Keratinocyte (primary cell): ENCODE results near the gene ROR1. TPM values are rescaled to one million over a fixed set of nuclear protein-coding genes. Genes with fewer than 3 reads are reported as not detected.

ENCODE experiments used
- DNase-seq: peaks from one replicate; pipeline ENCODE4 v3.0.0-alpha.2; 2011; ENCODE audit warnings: low read depth, missing footprints, low spot score
- FAIRE-seq: peaks from 2 replicates; lab custom pipeline; 2011; peaks lifted over from hg19 to GRCh38; lab: Jason Lieb, UNC
- H2AFZ ChIP-seq: 2 replicates; pipeline ENCODE4 v1.6.0; 2012; ENCODE audit warnings: low read length, control low read depth, inconsistent platforms; ENCODE audit not compliant: control insufficient read depth
- H3K27ac ChIP-seq: 2 replicates; pipeline ENCODE4 v1.5.1; 2011; ENCODE audit warnings: low read length; ENCODE audit not compliant: control insufficient read depth, insufficient read depth
- H3K27me3 ChIP-seq: 3 replicates; pipeline ENCODE4 v1.6.0; 2011; ENCODE audit warnings: low read length; ENCODE audit not compliant: control insufficient read depth, insufficient read depth; ENCODE audit errors: extremely low read depth
- H3K36me3 ChIP-seq, 2 experiments: 2 replicates in 1 of 2; 3 replicates in 1 of 2; pipeline ENCODE4 v1.5.1; 2011; ENCODE audit warnings: low read length in 2 of 2, mild to moderate bottlenecking in 1 of 2; ENCODE audit not compliant: control insufficient read depth in 2 of 2, insufficient read depth in 2 of 2; ENCODE audit errors: extremely low read depth in 1 of 2
- H3K4me1 ChIP-seq: 3 replicates; pipeline ENCODE4 v1.5.1; 2011; ENCODE audit warnings: low read length; ENCODE audit not compliant: control insufficient read depth, insufficient read depth; ENCODE audit errors: extremely low read depth
- H3K4me2 ChIP-seq: 3 replicates; pipeline ENCODE4 v1.6.0; 2011; ENCODE audit warnings: low read depth, low read length; ENCODE audit not compliant: control insufficient read depth, insufficient read depth; ENCODE audit errors: extremely low read depth
- H3K4me3 ChIP-seq, 3 experiments: fragments of 200-600 bp in 1 of 3; sonication (generic) in 1 of 3; 2 replicates in 2 of 3; 3 replicates in 1 of 3; pipeline ENCODE4 v1.5.1; 2011 to 2016; ENCODE audit warnings: low read length in 3 of 3, mild to moderate bottlenecking in 3 of 3, control low read depth in 2 of 3, inconsistent platforms in 1 of 3, low read depth in 1 of 3, mixed read lengths in 1 of 3, mixed run types in 1 of 3, moderate library complexity in 1 of 3; ENCODE audit not compliant: control insufficient read depth in 2 of 3, insufficient read depth in 2 of 3; ENCODE audit errors: extremely low read depth in 1 of 3
- H3K79me2 ChIP-seq: 2 replicates; pipeline ENCODE4 v1.6.0; 2012; ENCODE audit warnings: low read length; ENCODE audit not compliant: control insufficient read depth, insufficient read depth
- H3K9ac ChIP-seq: 3 replicates; pipeline ENCODE4 v1.6.0; 2011; ENCODE audit warnings: low read length; ENCODE audit not compliant: control insufficient read depth, insufficient read depth; ENCODE audit errors: extremely low read depth
- H3K9me1 ChIP-seq: 3 replicates; pipeline ENCODE4 v1.6.0; 2011; ENCODE audit warnings: low read length; ENCODE audit not compliant: control insufficient read depth, insufficient read depth; ENCODE audit errors: extremely low read depth
- H3K9me3 ChIP-seq: 2 replicates; pipeline ENCODE4 v1.5.1; 2012; ENCODE audit warnings: low read depth, low read length; ENCODE audit not compliant: control insufficient read depth
- H4K20me1 ChIP-seq: 3 replicates; pipeline ENCODE4 v1.6.0; 2011; ENCODE audit warnings: low read length; ENCODE audit not compliant: control insufficient read depth, insufficient read depth; ENCODE audit errors: extremely low read depth
- EZH2 ChIP-seq: IDR thresholded peaks from one replicate; pipeline ENCODE4 v1.6.1; 2012; ENCODE audit warnings: inconsistent platforms, mild to moderate bottlenecking, low read length, moderate library complexity
- dilution Hi-C: fragments of 300-500 bp; cut with MboI; formaldehyde crosslinking; loops from one replicate; pipeline ENCODE4 v1.7.0; 2020; ENCODE audit warnings: low sequenced_read_pairs; ENCODE audit not compliant: extremely low pct_ligation_motif_present
- polyA plus RNA-seq, 5 experiments: library from polyadenylated mRNA; depleted of rRNA in 3 of 5; stranded (reverse) in 3 of 5; stranded (forward) in 1 of 5; unstranded in 1 of 5; fragments of >200 nt; gene quantifications; 1 replicate in 1 of 5; 2 replicates in 3 of 5; 3 replicates in 1 of 5; pipeline versions ENCODE4 v1.2.1 to v1.2.3, GENCODE V29; 2011 to 2012; ENCODE audit warnings: missing spikeins in 2 of 5, low read depth in 1 of 5, low replicate concordance in 1 of 5
- TF ChIP-seq, protein P1 (sequence below), 3 experiments: IDR thresholded peaks in 1 of 3; conservative IDR thresholded peaks in 1 of 3; optimal IDR thresholded peaks in 1 of 3; 2 replicates in 2 of 3; 3 replicates in 1 of 3; pipeline versions ENCODE3 to v1.5.1; 2011; ENCODE audit warnings: low read length in 3 of 3, mild to moderate bottlenecking in 3 of 3, moderate library complexity in 2 of 3, control low read depth in 1 of 3, inconsistent platforms in 1 of 3; ENCODE audit not compliant: insufficient read depth in 2 of 3; ENCODE audit errors: extremely low read depth in 1 of 3

The ROR1 gene
- polyA plus RNA-seq, 1 donor (not counting 4 experiments of a cell fraction or from before 2014, with no cell fraction given), result 9.2 TPM

DNA sequence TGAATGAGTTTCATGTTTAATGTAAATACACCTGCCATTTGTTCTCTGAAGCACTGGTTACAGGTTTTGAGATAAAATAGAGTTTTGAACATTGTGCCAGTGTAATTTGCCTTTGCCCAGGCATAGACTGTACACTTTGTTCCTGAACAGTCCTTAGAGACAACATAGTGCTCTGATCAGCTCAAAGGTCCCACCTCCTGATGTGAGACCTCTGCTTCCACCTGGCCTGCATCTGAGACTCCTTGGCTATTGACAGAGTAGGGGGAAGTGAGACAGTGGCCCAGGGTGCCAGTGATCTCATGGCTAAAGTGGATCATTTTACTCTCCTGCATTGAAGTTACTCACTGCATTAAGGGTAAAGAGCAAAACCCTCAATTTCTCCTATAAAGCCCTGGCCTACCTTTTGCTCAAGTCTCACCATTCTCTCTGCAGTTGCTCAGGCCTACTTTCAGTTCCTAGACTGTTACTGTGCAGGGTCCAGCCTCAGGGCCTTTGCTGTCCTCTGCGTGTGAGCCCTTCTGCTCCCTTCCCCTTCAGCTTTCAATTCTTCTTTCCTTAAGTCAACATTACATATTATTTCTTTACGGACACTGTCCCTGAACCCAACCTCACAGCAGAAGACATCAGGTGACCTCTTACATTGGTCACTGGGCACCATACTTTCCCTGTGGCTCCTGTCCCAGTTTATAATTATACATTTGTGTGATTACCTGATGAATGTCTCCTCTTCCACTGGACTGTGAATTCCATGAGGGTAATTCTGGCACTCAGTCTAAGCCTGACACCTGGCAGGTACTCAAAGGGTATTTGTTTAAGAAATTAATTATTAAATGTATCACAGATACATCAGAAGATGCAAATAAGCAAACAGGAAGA is 142.9 kb downstream of the ROR1 start:
- Histone ChIP-seq H3K4me2 (no peak overlapping the region), H3K4me1 (peaks cover 35% of the 10 kb centered on the region), H3K9me3 (no peaks in the 10 kb centered on the region), H3K27ac (no peak overlapping the region), H3K27me3 (no peaks in the 10 kb centered on the region), H4K20me1 (no peaks in the 10 kb centered on the region), H3K9me1 (no peaks in the 10 kb centered on the region), H3K9ac (no peak overlapping the region), H3K4me3 (no peak overlapping the region), H3K36me3 (no peaks in the 10 kb centered on the region), H3K79me2 (no peaks in the 10 kb centered on the region), H2AFZ (no peak overlapping the region)
- TF ChIP-seq, protein P1, sequence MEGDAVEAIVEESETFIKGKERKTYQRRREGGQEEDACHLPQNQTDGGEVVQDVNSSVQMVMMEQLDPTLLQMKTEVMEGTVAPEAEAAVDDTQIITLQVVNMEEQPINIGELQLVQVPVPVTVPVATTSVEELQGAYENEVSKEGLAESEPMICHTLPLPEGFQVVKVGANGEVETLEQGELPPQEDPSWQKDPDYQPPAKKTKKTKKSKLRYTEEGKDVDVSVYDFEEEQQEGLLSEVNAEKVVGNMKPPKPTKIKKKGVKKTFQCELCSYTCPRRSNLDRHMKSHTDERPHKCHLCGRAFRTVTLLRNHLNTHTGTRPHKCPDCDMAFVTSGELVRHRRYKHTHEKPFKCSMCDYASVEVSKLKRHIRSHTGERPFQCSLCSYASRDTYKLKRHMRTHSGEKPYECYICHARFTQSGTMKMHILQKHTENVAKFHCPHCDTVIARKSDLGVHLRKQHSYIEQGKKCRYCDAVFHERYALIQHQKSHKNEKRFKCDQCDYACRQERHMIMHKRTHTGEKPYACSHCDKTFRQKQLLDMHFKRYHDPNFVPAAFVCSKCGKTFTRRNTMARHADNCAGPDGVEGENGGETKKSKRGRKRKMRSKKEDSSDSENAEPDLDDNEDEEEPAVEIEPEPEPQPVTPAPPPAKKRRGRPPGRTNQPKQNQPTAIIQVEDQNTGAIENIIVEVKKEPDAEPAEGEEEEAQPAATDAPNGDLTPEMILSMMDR (optimal IDR thresholded peaks at IDR 0.05 in 1 of 3, IDR thresholded peaks at IDR 0.05 in 1 of 3, conservative IDR thresholded peaks at IDR 0.05 in 1 of 3; ENCODE audit: extremely low read depth in 1 of 3, insufficient read depth in 2 of 3, low read length in 3 of 3), result no peak
- no peak for TF ChIP-seq EZH2
- DNase-seq (no peak), FAIRE-seq (peak; percentile 43)
- dilution Hi-C loops, result no loop called here

DNA sequence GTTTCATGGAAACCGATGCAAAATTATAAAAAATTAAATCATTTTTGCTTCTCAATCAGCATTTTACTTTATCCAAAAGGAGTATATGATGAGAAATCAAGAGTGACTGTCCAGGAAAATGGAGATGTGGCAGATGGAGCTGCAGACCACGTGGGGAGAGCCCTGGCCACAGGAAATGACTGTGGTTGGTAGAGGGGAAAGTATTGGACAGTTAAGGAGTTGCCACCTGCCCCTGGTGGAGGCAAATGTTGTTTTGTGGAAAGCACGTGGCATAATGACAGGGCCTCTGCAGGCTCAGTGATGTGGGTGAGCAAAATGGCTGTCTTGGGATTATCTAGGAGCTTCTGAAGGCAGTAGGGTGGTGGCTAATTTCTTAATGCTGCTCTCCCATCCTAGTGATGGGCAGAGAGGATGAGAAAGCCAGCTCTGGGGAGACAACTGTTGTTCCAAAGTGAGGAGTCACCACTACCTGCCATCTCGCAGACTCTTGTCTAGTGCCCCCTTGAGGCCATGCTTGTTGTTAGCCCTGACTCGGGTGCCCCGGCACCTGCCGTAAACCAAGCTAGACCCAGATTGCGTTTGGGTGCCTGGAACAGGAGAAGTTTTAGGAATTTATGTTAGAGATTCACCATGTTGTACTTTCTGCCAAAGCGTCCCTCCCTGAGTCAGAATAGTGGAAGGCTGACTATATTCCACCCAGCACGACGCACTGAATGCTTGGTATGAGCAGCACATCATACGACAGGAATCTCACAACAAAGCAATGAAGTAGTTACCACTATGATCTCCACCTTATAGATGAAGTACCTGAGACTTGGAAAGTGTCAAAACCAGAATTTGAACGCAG is 144.0 kb downstream of the ROR1 start:
- Histone ChIP-seq H3K9me1 (no peaks in the 10 kb centered on the region), H3K27me3 (no peaks in the 10 kb centered on the region), H3K4me2 (no peak overlapping the region), H3K9me3 (no peaks in the 10 kb centered on the region), H4K20me1 (no peaks in the 10 kb centered on the region), H3K4me3 (no peak overlapping the region), H2AFZ (no peak overlapping the region), H3K27ac (no peak overlapping the region), H3K4me1 (peaks cover 35% of the 10 kb centered on the region), H3K36me3 (no peaks in the 10 kb centered on the region), H3K79me2 (no peaks in the 10 kb centered on the region), H3K9ac (no peak overlapping the region)
- TF ChIP-seq, protein P1 (optimal IDR thresholded peaks at IDR 0.05 in 1 of 3, IDR thresholded peaks at IDR 0.05 in 1 of 3, conservative IDR thresholded peaks at IDR 0.05 in 1 of 3; ENCODE audit: extremely low read depth in 1 of 3, insufficient read depth in 2 of 3, low read length in 3 of 3), result peak; percentile 25 to 51 (median 30)
- TF ChIP-seq EZH2, result no peak
- dilution Hi-C loops, result no loop called here
- peak; percentile 36 for FAIRE-seq
- no peak for DNase-seq
